ENCODE results near the gene LGALS8.
"Not testable (repeated sequence)": the region's sequence is repeated elsewhere in the genome, so short reads cannot be mapped to it uniquely, and the experiment has no call there.

The LGALS8 gene

DNA sequence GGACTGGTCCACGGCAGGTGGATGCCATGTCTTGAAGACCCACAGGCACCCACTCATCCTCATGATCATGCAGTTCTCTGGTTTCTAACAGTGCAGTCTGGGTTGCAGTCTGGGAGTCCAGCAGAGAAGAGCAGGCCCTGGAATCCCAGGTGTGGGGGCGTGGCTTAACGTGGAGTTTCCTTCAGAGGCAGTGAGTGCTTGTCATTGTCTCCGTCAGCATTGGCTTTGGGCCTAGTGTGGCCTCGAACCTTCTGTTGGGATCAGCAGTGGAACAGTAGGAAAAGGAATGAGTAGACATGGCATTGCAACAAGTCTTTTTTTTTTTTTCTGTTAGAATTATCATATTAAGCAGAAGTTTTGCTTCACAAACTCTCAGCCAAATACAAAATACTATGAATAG lies 12.8 kb downstream of the LGALS8 start:
- H3K4me3 ChIP-seq (ENCODE audit: low read depth, low read length): no peak overlapping the region

DNA sequence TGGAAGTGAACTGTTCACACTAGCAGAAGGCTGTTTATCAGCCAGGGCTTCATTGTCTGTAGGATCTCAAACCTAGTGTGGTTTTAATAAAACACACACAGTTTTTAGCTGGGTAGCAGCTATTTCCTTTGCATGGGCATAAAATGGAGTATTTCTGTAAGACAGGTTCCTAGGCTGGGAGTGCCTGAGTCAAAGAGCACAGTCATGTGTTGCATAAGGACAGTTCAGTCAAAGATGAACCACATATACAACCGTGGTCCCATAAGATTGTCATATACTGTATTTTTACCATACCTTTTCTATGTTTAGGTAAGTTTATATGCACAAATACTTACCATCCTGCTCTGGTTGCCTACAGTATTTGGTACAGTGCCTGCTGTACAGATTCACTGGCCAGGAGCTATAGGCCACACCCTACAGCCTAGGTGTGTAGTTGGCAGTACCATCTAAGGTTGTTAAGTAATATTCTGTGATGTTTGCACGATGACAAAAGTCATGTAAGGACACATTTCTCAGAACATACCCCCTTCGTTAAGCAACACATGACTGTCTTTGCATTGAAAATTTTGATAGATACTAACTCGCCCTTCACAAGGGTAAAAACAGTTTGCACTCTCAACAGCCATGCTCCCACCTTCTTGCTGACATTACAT lies 17.2 kb downstream of the LGALS8 start:
- no peak overlapping the region for H3K4me3 ChIP-seq (ENCODE audit: low read depth, low read length)

- no peak overlapping the region for H3K4me3 ChIP-seq (ENCODE audit: low read depth, low read length)
These were observed 17.9 kb downstream of the LGALS8 start for GRCh38 chr1:236541710-236542109.

- no peak overlapping the region for H3K4me3 ChIP-seq (ENCODE audit: low read depth, low read length)
These were observed 19.4 kb downstream of the LGALS8 start for GRCh38 chr1:236543065-236543669.

- H3K4me3 ChIP-seq (ENCODE audit: low read depth, low read length): no peak overlapping the region
These were observed 21.9 kb downstream of the LGALS8 start for GRCh38 chr1:236545621-236546169.

DNA sequence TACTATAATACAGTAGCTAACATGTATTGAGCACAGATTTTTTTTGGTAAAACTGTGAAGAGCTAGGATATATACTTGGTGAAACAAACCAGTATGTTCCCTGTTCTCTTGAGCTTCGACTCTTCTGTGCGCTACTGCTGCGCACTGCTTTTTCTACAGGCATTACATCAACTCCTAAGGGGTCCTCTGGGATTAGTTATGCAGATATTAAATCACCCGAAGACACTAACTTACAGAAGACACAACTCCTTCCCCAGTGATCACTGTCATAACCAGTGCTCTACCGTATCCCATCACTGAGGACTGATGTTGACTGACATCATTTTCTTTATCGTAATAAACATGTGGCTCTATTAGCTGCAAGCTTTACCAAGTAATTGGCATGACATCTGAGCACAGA lies 24.7 kb downstream of the LGALS8 start:
- no peak overlapping the region for H3K4me3 ChIP-seq (ENCODE audit: low read depth, low read length)

GRCh38 chr1:236550961-236551851 lies 27.4 kb downstream of the LGALS8 start:
- H3K4me3 ChIP-seq (ENCODE audit: low read depth, low read length): no peak overlapping the region

DNA sequence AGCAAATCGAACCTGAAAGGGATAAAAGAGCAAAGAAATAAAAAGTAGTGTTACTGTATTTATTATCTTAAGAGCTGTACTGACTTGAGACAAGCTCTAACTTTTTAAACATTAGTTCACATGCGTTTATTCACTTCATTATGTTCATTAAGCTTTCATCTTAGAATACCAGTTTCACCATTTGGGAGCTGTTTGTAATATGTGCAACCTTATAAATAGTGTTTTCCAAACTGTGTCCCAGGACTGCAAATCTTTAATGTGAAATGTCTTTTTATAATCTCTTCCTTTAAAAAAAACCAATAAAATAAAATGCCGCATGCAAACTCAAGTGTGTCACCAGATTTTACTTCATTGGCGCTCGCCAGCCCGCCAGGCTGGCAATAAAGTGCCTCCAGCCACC lies 28.3 kb downstream of the LGALS8 start:
- no peak overlapping the region for H3K4me3 ChIP-seq (ENCODE audit: low read depth, low read length)

GRCh38 chr1:236552901-236553300 lies 29.1 kb downstream of the LGALS8 start:
- H3K4me3 ChIP-seq (ENCODE audit: low read depth, low read length): no peak overlapping the region

- no peak overlapping the region for H3K4me3 ChIP-seq (ENCODE audit: low read depth, low read length)
These were observed 29.6 kb downstream of the LGALS8 start for GRCh38 chr1:236553370-236553769.

- no peak overlapping the region for H3K4me3 ChIP-seq (ENCODE audit: low read depth, low read length)
These were observed 32.8 kb downstream of the LGALS8 start for GRCh38 chr1:236556606-236557005.

DNA sequence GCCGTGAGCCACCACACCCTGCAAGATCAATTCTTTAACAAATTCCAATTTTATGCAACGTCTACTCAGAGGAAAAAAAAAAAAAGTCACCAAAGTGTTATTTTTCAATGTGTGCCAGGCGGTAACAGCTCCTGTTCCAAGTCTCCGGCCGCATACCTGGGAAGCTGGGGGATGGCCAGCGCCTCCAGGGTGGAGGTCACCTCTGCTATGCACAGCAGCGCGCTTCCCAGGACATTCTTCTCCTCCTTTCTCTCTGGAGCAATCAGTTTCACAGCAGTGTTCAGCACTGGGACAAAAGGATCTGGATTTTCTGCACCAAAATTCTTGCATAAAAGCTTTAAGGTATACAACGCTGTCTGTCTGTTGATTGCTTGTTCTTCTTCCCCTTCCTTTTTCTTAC lies 34.3 kb downstream of the LGALS8 start:
- no peak overlapping the region for H3K4me3 ChIP-seq (ENCODE audit: low read depth, low read length)

- no peak overlapping the region for H3K4me3 ChIP-seq (ENCODE audit: low read depth, low read length)
These were observed 35.1 kb downstream of the LGALS8 start for GRCh38 chr1:236558846-236559245.

- H3K4me3 ChIP-seq (ENCODE audit: low read depth, low read length): no peak overlapping the region
These were observed 36.5 kb downstream of the LGALS8 start for GRCh38 chr1:236560213-236560771.

DNA sequence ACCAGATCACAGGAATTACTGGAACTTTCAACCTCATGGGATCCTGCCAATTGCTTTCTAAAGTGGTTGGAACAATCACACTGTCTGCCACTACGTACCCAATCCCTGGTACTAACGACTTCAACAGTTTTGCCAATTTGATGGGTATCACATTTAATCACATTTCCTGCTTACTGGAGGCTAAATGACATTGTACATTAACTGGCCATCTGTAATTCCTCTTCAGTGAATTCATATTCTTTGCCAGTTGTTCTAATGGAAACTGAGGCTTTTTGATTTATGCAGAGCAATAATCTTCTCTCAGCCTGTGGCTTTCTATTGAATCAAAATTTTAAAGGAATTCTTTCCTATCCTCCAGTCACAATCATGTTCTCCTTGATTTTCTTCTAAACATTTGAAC lies 38.2 kb downstream of the LGALS8 start:
- no peak overlapping the region for H3K4me3 ChIP-seq (ENCODE audit: low read depth, low read length)

DNA sequence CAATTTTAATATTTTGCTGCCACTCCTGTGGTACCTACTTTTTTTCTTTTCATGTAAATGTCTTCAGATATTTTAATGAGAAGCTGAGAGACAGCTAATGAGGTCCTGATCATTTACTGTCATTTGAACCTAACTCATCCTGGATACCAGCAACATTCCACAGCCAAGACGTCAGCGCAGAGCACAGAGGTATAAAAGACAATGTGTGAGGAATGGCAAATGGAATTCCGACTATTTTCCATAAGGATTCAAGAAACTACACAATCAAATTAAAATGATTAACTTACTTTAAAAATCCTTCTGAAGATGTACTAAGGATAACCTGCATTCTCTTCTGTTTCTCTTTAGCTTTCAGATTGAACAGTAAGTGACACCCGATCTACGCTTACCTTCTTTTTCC lies 41.7 kb downstream of the LGALS8 start:
- H3K4me3 ChIP-seq (ENCODE audit: low read depth, low read length): no peak overlapping the region

GRCh38 chr1:236568285-236568894 lies 44.6 kb downstream of the LGALS8 start:
- H3K4me3 ChIP-seq (ENCODE audit: low read depth, low read length): no peak overlapping the region

DNA sequence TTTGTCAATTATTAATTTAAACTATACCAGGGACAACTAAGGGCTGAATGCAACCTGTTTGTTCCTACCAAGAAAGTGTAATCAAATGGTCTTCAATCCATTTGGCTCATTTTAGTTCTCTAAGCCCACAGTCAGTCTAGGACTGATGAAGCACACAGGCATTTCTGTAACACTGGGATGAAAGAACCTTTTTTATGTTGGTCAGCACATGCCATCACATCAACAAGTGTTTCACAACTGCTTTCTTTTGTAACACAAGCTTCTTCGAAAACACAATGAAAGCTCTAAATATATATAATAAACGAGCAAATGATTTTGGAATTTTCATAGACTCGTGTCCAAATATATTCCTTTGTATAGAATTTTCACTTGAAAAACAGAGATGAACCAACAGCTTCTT lies 51.7 kb downstream of the LGALS8 start:
- H3K4me3 ChIP-seq (ENCODE audit: low read depth, low read length): no peak overlapping the region

- no peak overlapping the region for H3K4me3 ChIP-seq (ENCODE audit: low read depth, low read length)
These were observed 52.2 kb downstream of the LGALS8 start for GRCh38 chr1:236576004-236576403.

- H3K4me3 ChIP-seq (ENCODE audit: low read depth, low read length): not testable (repeated sequence)
These were observed 53.3 kb downstream of the LGALS8 start for GRCh38 chr1:236577041-236577440.

- no peak overlapping the region for H3K4me3 ChIP-seq (ENCODE audit: low read depth, low read length)
These were observed 54.9 kb downstream of the LGALS8 start for GRCh38 chr1:236578661-236579060.

Data from iPS-11a (cell line).